H1 (cell line): ENCODE data around the gene POPDC3. TPM values are rescaled to one million over a fixed set of nuclear protein-coding genes. Genes with fewer than 3 reads are reported as not detected.

Experiments
- CTCF ChIA-PET: fragments of 300-600 bp; sonication (Branson Sonifier 250); formaldehyde crosslinking; loops from one replicate; lab custom pipeline; 2021; ENCODE audit not compliant: partially characterized antibody; lab: Charles Lee
- POLR2A ChIA-PET: fragments of 300-600 bp; sonication (Branson Sonifier 250); formaldehyde crosslinking; loops from one replicate; lab custom pipeline; 2021; ENCODE audit warnings: inconsistent platforms; ENCODE audit not compliant: partially characterized antibody; lab: Charles Lee
- DNase-seq, 2 experiments: peaks; one replicate each; pipeline versions ENCODE4 v3.0.0 to v3.0.0-alpha.2; 2010 to 2022; ENCODE audit warnings: low spot score in 2 of 2, low read depth in 1 of 2, mixed read lengths in 1 of 2
- FAIRE-seq: peaks from 2 replicates; lab custom pipeline; 2011; peaks lifted over from hg19 to GRCh38; lab: Jason Lieb, UNC
- H2AFZ ChIP-seq: 2 replicates; pipeline ENCODE4 v1.8.1; 2012; ENCODE audit warnings: low read length, inconsistent platforms
- H2AK5ac ChIP-seq: 2 replicates; pipeline ENCODE4 v1.6.1; 2013; ENCODE audit warnings: low read depth, low read length
- H2BK120ac ChIP-seq: replicated peaks from 2 replicates; pipeline ENCODE3; 2013; ENCODE audit warnings: low read depth, low read length, inconsistent platforms
- H2BK12ac ChIP-seq: 2 replicates; pipeline ENCODE4 v1.6.1; 2013; ENCODE audit warnings: low read depth, low read length
- H2BK15ac ChIP-seq: 2 replicates; pipeline ENCODE4 v1.6.1; 2013; ENCODE audit warnings: low read length
- H2BK20ac ChIP-seq: 2 replicates; pipeline ENCODE4 v1.6.1; 2013; ENCODE audit warnings: low read length
- H2BK5ac ChIP-seq: 2 replicates; pipeline ENCODE4 v1.6.1; 2013; ENCODE audit warnings: low read depth, low read length
- H3K14ac ChIP-seq: 2 replicates; pipeline ENCODE4 v1.6.1; 2013; ENCODE audit warnings: inconsistent platforms; ENCODE audit not compliant: insufficient read length
- H3K18ac ChIP-seq: 2 replicates; pipeline ENCODE4 v1.6.1; 2013; ENCODE audit warnings: low read length; ENCODE audit errors: extremely low read depth
- H3K23ac ChIP-seq: 2 replicates; pipeline ENCODE4 v1.6.1; 2013; ENCODE audit warnings: inconsistent platforms; ENCODE audit not compliant: insufficient read length
- H3K23me2 ChIP-seq: 2 replicates; pipeline ENCODE4 v1.6.1; 2013; ENCODE audit warnings: low read depth, low read length
- H3K27ac ChIP-seq: 2 replicates; pipeline ENCODE4 v1.6.1; 2011; ENCODE audit warnings: low read depth, low read length, inconsistent platforms
- H3K27me3 ChIP-seq, 4 experiments: replicated peaks in 1 of 4; 1 replicate in 1 of 4; 2 replicates in 3 of 4; pipeline versions ENCODE4 v1.6.1 to v1.8.1; 2011 to 2013; ENCODE audit warnings: low read length in 3 of 4, mild to moderate bottlenecking in 3 of 4, inconsistent platforms in 2 of 4, mixed read lengths in 2 of 4, moderate library complexity in 1 of 4; ENCODE audit not compliant: control insufficient read depth in 3 of 4, insufficient read depth in 3 of 4; ENCODE audit errors: extremely low read depth in 1 of 4
- H3K36me3 ChIP-seq, 4 experiments: 2 replicates each; pipeline versions ENCODE4 v1.6.1 to v1.8.1; 2011 to 2013; ENCODE audit warnings: mild to moderate bottlenecking in 4 of 4, low read length in 3 of 4, moderate library complexity in 2 of 4, control low read depth in 1 of 4, inconsistent platforms in 1 of 4; ENCODE audit not compliant: insufficient read depth in 4 of 4, control insufficient read depth in 2 of 4
- H3K4ac ChIP-seq: replicated peaks from 2 replicates; pipeline ENCODE3; 2013; ENCODE audit warnings: low read length, low read depth, mixed read lengths, inconsistent platforms; ENCODE audit not compliant: insufficient read length
- H3K4me1 ChIP-seq, 4 experiments: replicated peaks in 1 of 4; 1 replicate in 1 of 4; 2 replicates in 3 of 4; pipeline versions ENCODE4 v1.6.1 to v1.8.1; 2011 to 2013; ENCODE audit warnings: low read length in 3 of 4, inconsistent platforms in 2 of 4, mixed read lengths in 1 of 4; ENCODE audit not compliant: insufficient read depth in 4 of 4, control insufficient read depth in 3 of 4
- H3K4me2 ChIP-seq, 2 experiments: 2 replicates each; pipeline versions ENCODE4 v1.6.1 to v1.8.1; 2011 to 2013; ENCODE audit warnings: low read depth in 2 of 2, low read length in 2 of 2, control low read depth in 1 of 2, inconsistent platforms in 1 of 2, mild to moderate bottlenecking in 1 of 2; ENCODE audit not compliant: insufficient read depth in 1 of 2
- H3K4me3 ChIP-seq, 4 experiments: fragments of 200-600, 300-600 bp in 1 of 4; sonication (generic), shearing (Covaris generic), sonication (Bioruptor Twin) in 1 of 4; 2 replicates each; pipeline versions ENCODE4 v1.5.1 to v1.8.1; 2011 to 2016; ENCODE audit warnings: low read length in 4 of 4, low read depth in 3 of 4, control low read depth in 2 of 4, inconsistent platforms in 2 of 4, mild to moderate bottlenecking in 2 of 4, mixed read lengths in 1 of 4, moderate library complexity in 1 of 4; ENCODE audit not compliant: insufficient read depth in 2 of 4; ENCODE audit errors: extremely low read depth in 1 of 4
- H3K56ac ChIP-seq: replicated peaks from 2 replicates; pipeline ENCODE3; 2013; ENCODE audit warnings: low read depth, mild to moderate bottlenecking, mixed read lengths, low read length, inconsistent platforms; ENCODE audit not compliant: insufficient read length
- H3K79me1 ChIP-seq: 2 replicates; pipeline ENCODE4 v1.6.1; 2013; ENCODE audit warnings: low read depth, low read length, control low read depth
- H3K79me2 ChIP-seq, 2 experiments: 2 replicates each; pipeline versions ENCODE4 v1.6.1 to v1.8.1; 2012 to 2013; ENCODE audit warnings: low read length in 2 of 2, mild to moderate bottlenecking in 2 of 2, inconsistent platforms in 1 of 2; ENCODE audit not compliant: insufficient read depth in 2 of 2, control insufficient read depth in 1 of 2
- H3K9ac ChIP-seq, 4 experiments: replicated peaks in 1 of 4; 1 replicate in 1 of 4; 2 replicates in 3 of 4; pipeline versions ENCODE4 v1.6.1 to v1.8.1; 2011 to 2013; ENCODE audit warnings: low read depth in 3 of 4, low read length in 3 of 4, control low read depth in 2 of 4, mild to moderate bottlenecking in 2 of 4, moderate library complexity in 2 of 4, inconsistent platforms in 1 of 4; ENCODE audit errors: extremely low read depth in 1 of 4
- H3K9me3 ChIP-seq, 2 experiments: 2 replicates each; pipeline versions ENCODE4 v1.6.1 to v1.8.1; 2012 to 2013; ENCODE audit warnings: mild to moderate bottlenecking in 2 of 2, moderate library complexity in 2 of 2, control low read depth in 1 of 2, inconsistent platforms in 1 of 2, low read depth in 1 of 2, low read length in 1 of 2, mixed read lengths in 1 of 2; ENCODE audit not compliant: insufficient read depth in 2 of 2
- H4K20me1 ChIP-seq, 2 experiments: replicated peaks in 1 of 2; 2 replicates each; pipeline versions ENCODE3 to v1.8.1; 2011 to 2013; ENCODE audit warnings: inconsistent platforms in 2 of 2, low read length in 2 of 2, mild to moderate bottlenecking in 1 of 2; ENCODE audit not compliant: insufficient read depth in 2 of 2, control insufficient read depth in 1 of 2
- H4K5ac ChIP-seq: 2 replicates; pipeline ENCODE4 v1.6.1; 2013; ENCODE audit warnings: low read length, low read depth, mixed read lengths, inconsistent platforms; ENCODE audit not compliant: insufficient read length
- H4K8ac ChIP-seq: 2 replicates; pipeline ENCODE4 v1.8.0; 2013; ENCODE audit warnings: mild to moderate bottlenecking, moderate library complexity, low read length, inconsistent platforms; ENCODE audit not compliant: insufficient read depth; ENCODE audit errors: extremely low read depth
- H4K91ac ChIP-seq: replicated peaks from 2 replicates; pipeline ENCODE3; 2013; ENCODE audit warnings: low read length, mixed read lengths, inconsistent platforms; ENCODE audit not compliant: insufficient read length
- BACH1 ChIP-seq: IDR thresholded peaks from 2 replicates; pipeline ENCODE4 v1.6.1; 2012; ENCODE audit warnings: low read length, improper control_type of control experiment
- KDM5A ChIP-seq: fragments of 200-600 bp; IDR thresholded peaks from 2 replicates; pipeline ENCODE4 v1.7.1; 2012; ENCODE audit warnings: mild to moderate bottlenecking, low read length, inconsistent platforms, mixed read lengths
- POLR2A ChIP-seq, 2 experiments: IDR thresholded peaks; 1 replicate in 1 of 2; 2 replicates in 1 of 2; pipeline ENCODE4 v1.6.1; 2011; ENCODE audit warnings: low read depth in 2 of 2, low read length in 2 of 2, mild to moderate bottlenecking in 2 of 2; ENCODE audit errors: control extremely low read depth in 1 of 2
- POU5F1 ChIP-seq: IDR thresholded peaks from 2 replicates; pipeline ENCODE4 v1.6.1; 2011; ENCODE audit warnings: low read depth, mild to moderate bottlenecking, low read length, moderate library complexity
- TAF7 ChIP-seq: optimal IDR thresholded peaks from 2 replicates; pipeline ENCODE3; 2011; ENCODE audit warnings: low read depth, mild to moderate bottlenecking, inconsistent platforms, low read length, moderate library complexity, borderline replicate concordance
- WGBS, 2 experiments: shearing (Covaris generic) in 1 of 2; methylation state at CpG; one replicate each; pipeline versions ENCODE4 v1.1.6 to v1.1.7; 2013 to 2015; ENCODE audit warnings: low lambda C conversion rate in 2 of 2, mixed read lengths in 2 of 2, inconsistent platforms in 1 of 2, low coverage in 1 of 2, missing lambda C conversion rate in 1 of 2; ENCODE audit not compliant: insufficient replicate concordance in 2 of 2, insufficient coverage in 1 of 2, insufficient read length in 1 of 2; ENCODE audit errors: extremely low coverage in 1 of 2, missing lambda C conversion rate in 1 of 2; 5-methylcytosine and 5-hydroxymethylcytosine counted together
- polyA plus RNA-seq, 7 experiments: library from polyadenylated mRNA; depleted of rRNA in 3 of 7; stranded (reverse) in 5 of 7; unstranded in 2 of 7; fragments of >200 nt in 5 of 7; fragments of 200-250 nt in 2 of 7; gene quantifications; 1 replicate in 5 of 7; 2 replicates in 1 of 7; 4 replicates in 1 of 7; pipeline versions ENCODE4 v1.2.1 to v1.2.3, GENCODE V29; 2011 to 2013; ENCODE audit warnings: missing spikeins in 2 of 7, mixed read lengths in 2 of 7
- total RNA-seq: library from RNA; stranded (reverse); fragmentation: NEBNext Ultra II Directional; extraction: Animal tissue kit (Norgen Biotek cat#: 25700); gene quantifications from 2 replicates; pipeline ENCODE4 v1.2.1, GENCODE V29; 2021
- TF ChIP-seq, protein P1 (sequence below): IDR thresholded peaks from 2 replicates; pipeline ENCODE4 v1.6.1; 2011; ENCODE audit warnings: low read depth, mild to moderate bottlenecking, low read length; ENCODE audit not compliant: insufficient read depth
- TF ChIP-seq, protein P2 (sequence below): IDR thresholded peaks from 2 replicates; pipeline ENCODE4 v1.6.1; 2012; ENCODE audit warnings: inconsistent platforms

Gene POPDC3
- total and polyA plus RNA-seq, 2 of the 8 experiments (the other 6 are each of a cell fraction or from before 2014, with no cell fraction given) = 3.7 to 6.5 TPM

DNA sequence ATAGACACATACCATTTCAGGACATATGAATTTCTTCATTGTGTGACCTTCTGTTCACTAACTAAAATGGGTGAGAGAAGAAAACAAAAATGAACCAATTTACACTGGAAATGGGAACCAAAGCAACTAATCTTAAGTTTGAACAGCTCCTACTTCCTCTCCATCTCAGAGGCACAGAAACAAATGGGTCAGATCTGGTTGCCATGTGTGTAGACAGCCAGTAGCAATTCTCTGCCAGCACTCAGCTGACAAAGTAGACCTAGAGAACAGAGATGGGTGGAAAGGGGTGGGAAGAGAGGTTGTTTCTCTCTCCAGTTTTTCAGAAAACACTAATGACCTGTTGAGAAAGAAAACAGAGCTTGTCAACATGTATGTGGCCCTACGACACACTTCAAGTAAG is 14.3 kb upstream of the POPDC3 start:
- no peaks in the 10 kb centered on the region for H3K36me3 ChIP-seq
- no peak overlapping the region for H2BK20ac ChIP-seq
- ChIA-PET POLR2A (no interaction called here), CTCF (interaction anchor here (0.6 to 1.9 kb wide), 3 partner anchors 63 to 109 kb away, joined by 3 to 4 read pairs (median 3); no protein-coding TSS in a partner anchor)
- no peaks in the 10 kb centered on the region for H3K79me2 ChIP-seq
- TF ChIP-seq TAF7 = no peak
- no peak for TF ChIP-seq POLR2A (IDR thresholded peaks at IDR 0.05; ENCODE audit: control extremely low read depth in 1 of 2, low read depth in 2 of 2, low read length in 2 of 2)
- no peak for TF ChIP-seq KDM5A
- TF ChIP-seq POU5F1 = no peak
- TF ChIP-seq, protein P1, sequence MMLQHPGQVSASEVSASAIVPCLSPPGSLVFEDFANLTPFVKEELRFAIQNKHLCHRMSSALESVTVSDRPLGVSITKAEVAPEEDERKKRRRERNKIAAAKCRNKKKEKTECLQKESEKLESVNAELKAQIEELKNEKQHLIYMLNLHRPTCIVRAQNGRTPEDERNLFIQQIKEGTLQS = no peak
- TF ChIP-seq BACH1 = no peak
- TF ChIP-seq, protein P2, sequence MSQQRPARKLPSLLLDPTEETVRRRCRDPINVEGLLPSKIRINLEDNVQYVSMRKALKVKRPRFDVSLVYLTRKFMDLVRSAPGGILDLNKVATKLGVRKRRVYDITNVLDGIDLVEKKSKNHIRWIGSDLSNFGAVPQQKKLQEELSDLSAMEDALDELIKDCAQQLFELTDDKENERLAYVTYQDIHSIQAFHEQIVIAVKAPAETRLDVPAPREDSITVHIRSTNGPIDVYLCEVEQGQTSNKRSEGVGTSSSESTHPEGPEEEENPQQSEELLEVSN = no peak
- no peaks in the 10 kb centered on the region for H3K27me3 ChIP-seq
- WGBS, 2 experiments = 68% methylated on average over 1 of the region's 1 CpG; no CpG with 5 or more reads in 1 of the 2 experiments
- no peak overlapping the region for H4K8ac ChIP-seq
- no peak overlapping the region for H4K5ac ChIP-seq
- no peak overlapping the region for H3K4ac ChIP-seq
- DNase-seq (no peak), FAIRE-seq (no peak)
- H3K23me2 ChIP-seq = no peaks in the 10 kb centered on the region
- no peak overlapping the region for H3K23ac ChIP-seq
- H2AK5ac ChIP-seq = no peak overlapping the region
- H2BK5ac ChIP-seq = no peak overlapping the region
- no peak overlapping the region for H2BK120ac ChIP-seq
- H3K27ac ChIP-seq = no peak overlapping the region
- H3K79me1 ChIP-seq = no peaks in the 10 kb centered on the region
- no peak overlapping the region for H4K91ac ChIP-seq
- no peak overlapping the region for H3K9ac ChIP-seq
- no peak overlapping the region for H3K4me3 ChIP-seq
- no peak overlapping the region for H2BK12ac ChIP-seq
- H3K56ac ChIP-seq = no peak overlapping the region
- no peaks in the 10 kb centered on the region for H3K9me3 ChIP-seq
- no peaks in the 10 kb centered on the region for H4K20me1 ChIP-seq
- H3K4me1 ChIP-seq = no peaks in the 10 kb centered on the region
- H3K14ac ChIP-seq = no peak overlapping the region
- H2AFZ ChIP-seq = peak overlapping the region; percentile 54; the same call in 1 of the 2 replicates
- H3K18ac ChIP-seq = no peak overlapping the region
- no peak overlapping the region for H3K4me2 ChIP-seq
- H2BK15ac ChIP-seq = no peak overlapping the region
